ENCODE measurements around the gene PHF20. TPM values are rescaled to one million over a fixed set of nuclear protein-coding genes. Genes with fewer than 3 reads are reported as not detected.
A peak's percentile ranks its signal among the peaks of the same experiment; 100 is the strongest.

PHF20 gene
- total RNA-seq, 1 donor from 2014 or later: 35.9 TPM

DNA sequence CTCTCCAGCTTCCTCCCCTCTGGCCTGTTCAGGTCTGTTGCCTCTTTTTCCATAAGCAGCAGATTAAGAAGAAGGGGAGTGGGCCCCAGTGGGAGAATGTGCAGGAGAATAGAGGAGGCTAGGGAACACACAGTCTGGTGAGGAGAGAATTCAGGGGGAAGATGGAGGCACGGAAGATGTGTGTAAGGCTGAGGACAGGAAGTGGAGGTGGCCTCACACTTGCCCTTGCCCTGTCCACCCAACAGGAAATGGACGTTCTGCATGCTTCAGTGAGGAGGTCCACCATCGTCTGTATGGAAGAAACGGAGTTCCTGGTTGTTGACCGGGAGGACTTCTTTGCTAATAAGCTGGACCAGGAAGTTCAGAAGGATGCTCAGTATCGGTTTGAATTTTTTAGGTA is 212.6 kb downstream of the PHF20 start:
- intact Hi-C loops (cut with micrococcal nuclease): no loop called here
- H3K27me3 ChIP-seq (ENCODE audit: low read depth): no peaks in the 10 kb centered on the region
- H3K4me3 ChIP-seq: no peak overlapping the region
- DNase-seq: no peak
- TF ChIP-seq, protein P1, sequence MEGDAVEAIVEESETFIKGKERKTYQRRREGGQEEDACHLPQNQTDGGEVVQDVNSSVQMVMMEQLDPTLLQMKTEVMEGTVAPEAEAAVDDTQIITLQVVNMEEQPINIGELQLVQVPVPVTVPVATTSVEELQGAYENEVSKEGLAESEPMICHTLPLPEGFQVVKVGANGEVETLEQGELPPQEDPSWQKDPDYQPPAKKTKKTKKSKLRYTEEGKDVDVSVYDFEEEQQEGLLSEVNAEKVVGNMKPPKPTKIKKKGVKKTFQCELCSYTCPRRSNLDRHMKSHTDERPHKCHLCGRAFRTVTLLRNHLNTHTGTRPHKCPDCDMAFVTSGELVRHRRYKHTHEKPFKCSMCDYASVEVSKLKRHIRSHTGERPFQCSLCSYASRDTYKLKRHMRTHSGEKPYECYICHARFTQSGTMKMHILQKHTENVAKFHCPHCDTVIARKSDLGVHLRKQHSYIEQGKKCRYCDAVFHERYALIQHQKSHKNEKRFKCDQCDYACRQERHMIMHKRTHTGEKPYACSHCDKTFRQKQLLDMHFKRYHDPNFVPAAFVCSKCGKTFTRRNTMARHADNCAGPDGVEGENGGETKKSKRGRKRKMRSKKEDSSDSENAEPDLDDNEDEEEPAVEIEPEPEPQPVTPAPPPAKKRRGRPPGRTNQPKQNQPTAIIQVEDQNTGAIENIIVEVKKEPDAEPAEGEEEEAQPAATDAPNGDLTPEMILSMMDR (IDR thresholded peaks at IDR 0.05; ENCODE audit: borderline replicate concordance): no peak
- H3K27ac ChIP-seq (replicated peaks): no peak overlapping the region
- H3K4me1 ChIP-seq: no peaks in the 10 kb centered on the region
- no peaks in the 10 kb centered on the region for H3K9me3 ChIP-seq (replicated peaks)
- no peaks in the 10 kb centered on the region for H3K36me3 ChIP-seq

GRCh38 chr20:35985806-35986205 is 214.0 kb downstream of the PHF20 start:
- no peak overlapping the region for H3K27ac ChIP-seq (replicated peaks)
- H3K36me3 ChIP-seq: no peaks in the 10 kb centered on the region
- H3K9me3 ChIP-seq (replicated peaks): no peaks in the 10 kb centered on the region
- TF ChIP-seq, protein P1 (IDR thresholded peaks at IDR 0.05; ENCODE audit: borderline replicate concordance): no peak
- H3K4me1 ChIP-seq: no peaks in the 10 kb centered on the region
- H3K4me3 ChIP-seq: no peak overlapping the region
- intact Hi-C loops (cut with micrococcal nuclease): no loop called here
- DNase-seq: no peak
- no peaks in the 10 kb centered on the region for H3K27me3 ChIP-seq (ENCODE audit: low read depth)

DNA sequence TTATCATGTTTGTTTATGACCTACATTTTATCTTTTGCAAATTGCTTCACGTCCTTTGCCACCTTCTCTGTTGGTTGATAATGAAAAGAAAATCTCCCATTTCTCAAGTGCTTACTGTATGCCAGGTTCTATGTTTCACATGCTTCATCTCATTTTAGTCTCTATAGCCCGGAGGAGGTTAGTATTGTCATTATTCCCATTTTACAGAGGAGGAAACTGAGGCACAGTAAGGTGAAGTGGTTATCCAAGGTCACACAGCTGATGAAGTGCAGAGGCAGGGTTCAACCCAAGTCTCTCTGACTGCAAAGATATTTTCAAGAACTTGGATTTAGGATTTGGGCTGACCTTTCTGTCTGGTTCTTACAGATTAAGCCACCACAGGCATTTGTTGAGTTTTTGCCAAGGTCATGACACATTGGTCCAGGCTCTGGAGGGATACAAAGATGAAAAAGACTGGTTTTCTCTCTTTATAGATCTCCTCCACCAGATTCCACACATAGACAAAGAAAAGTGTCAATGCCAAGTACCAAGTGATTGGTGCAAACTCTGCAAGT is 217.2 kb downstream of the PHF20 start:
- Histone ChIP-seq H3K27me3 (ENCODE audit: low read depth) (no peaks in the 10 kb centered on the region), H3K4me3 (no peak overlapping the region), H3K9me3 (replicated peaks) (no peaks in the 10 kb centered on the region), H3K27ac (replicated peaks) (no peak overlapping the region), H3K36me3 (no peaks in the 10 kb centered on the region), H3K4me1 (no peaks in the 10 kb centered on the region)
- intact Hi-C loops (cut with micrococcal nuclease): no loop called here
- DNase-seq: no peak
- TF ChIP-seq, protein P1 (IDR thresholded peaks at IDR 0.05; ENCODE audit: borderline replicate concordance): no peak

DNA sequence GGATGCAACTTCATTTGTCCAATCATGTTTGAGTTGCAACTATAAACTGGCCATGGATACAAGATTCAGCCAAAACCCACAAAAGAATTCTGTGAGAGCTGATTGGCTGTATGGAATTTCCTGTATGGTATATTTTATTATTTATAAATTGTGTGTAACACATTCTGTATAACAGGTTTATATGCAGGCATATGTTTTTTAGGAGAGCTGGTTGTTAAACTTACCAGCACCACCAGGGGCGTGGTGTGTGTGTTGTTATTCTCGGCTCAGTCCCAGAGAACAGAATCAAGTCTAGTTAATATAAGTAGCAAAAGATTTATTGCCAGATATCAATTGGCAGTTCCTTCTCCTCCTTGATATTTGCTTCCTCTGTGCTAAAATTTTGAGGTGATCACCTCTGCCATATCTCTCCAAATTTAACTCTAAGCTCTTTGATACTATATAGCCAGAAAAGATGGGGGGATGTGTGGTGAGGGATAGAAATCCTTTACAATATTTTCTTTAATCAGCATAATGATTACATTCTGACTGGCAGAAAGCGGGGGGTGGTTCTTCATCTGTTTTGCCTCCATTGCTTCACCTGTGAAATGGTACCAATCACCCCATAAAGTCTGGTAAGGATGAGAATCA is 219.4 kb downstream of the PHF20 start:
- Histone ChIP-seq H3K36me3 (no peaks in the 10 kb centered on the region), H3K4me1 (peaks cover 3% of the 10 kb centered on the region), H3K27ac (replicated peaks) (no peak overlapping the region), H3K4me3 (no peak overlapping the region), H3K9me3 (replicated peaks) (no peaks in the 10 kb centered on the region), H3K27me3 (ENCODE audit: low read depth) (no peaks in the 10 kb centered on the region)
- DNase-seq: no peak
- TF ChIP-seq, protein P1 (IDR thresholded peaks at IDR 0.05; ENCODE audit: borderline replicate concordance): peak; percentile 51
- intact Hi-C loops (cut with micrococcal nuclease): no loop called here

DNA sequence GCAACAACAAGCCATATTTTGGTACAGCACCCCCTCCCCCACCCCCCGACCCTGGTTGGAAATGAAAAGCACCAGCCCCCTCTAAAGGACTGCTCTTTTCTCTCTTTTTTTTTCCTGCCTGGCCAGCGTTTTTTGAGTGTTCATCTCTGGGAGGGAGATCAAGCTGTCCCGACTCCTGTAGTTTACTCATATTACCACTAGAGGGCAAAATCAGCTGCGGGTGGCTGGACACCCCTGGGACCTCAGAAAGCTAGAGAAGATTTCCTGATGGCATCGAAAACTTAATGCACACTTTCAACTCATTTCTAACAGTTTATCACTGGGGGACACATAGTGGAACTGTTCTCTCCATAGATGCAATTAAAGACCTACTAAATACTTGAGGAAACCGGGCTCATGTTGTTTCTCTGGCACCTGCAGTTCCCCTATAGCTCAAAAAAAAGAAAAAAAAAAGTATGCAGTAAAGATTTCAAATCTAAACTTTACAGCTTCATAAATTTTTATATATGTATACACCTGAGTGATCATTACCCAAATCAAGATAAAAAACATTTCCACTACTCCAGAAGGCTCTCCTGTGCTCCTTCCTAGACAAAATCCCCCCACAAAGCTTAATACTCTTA is 221.0 kb downstream of the PHF20 start:
- TF ChIP-seq, protein P1 (IDR thresholded peaks at IDR 0.05; ENCODE audit: borderline replicate concordance): peak; percentile 86
- no peak for DNase-seq
- intact Hi-C loops (cut with micrococcal nuclease): loop anchor here (2.0 kb wide), 1 partner anchor 146 kb away; no protein-coding TSS in a partner anchor

More for the DNA sequence above, 221.0 kb downstream of the PHF20 start:
- Histone ChIP-seq H3K4me1 (peaks cover 3% of the 10 kb centered on the region), H3K27ac (replicated peaks) (no peak overlapping the region), H3K9me3 (replicated peaks) (no peaks in the 10 kb centered on the region), H3K4me3 (no peak overlapping the region), H3K36me3 (no peaks in the 10 kb centered on the region), H3K27me3 (ENCODE audit: low read depth) (no peaks in the 10 kb centered on the region)

All from left ventricle myocardium inferior (tissue), 1 donor.